ENCODE results near the gene DENND1A. TPM values are rescaled to one million over a fixed set of nuclear protein-coding genes. Genes with fewer than 3 reads are reported as not detected.

The DENND1A gene
- total and polyA plus RNA-seq, 2 donors from 2014 or later = 16.3 to 19.6 TPM

DNA sequence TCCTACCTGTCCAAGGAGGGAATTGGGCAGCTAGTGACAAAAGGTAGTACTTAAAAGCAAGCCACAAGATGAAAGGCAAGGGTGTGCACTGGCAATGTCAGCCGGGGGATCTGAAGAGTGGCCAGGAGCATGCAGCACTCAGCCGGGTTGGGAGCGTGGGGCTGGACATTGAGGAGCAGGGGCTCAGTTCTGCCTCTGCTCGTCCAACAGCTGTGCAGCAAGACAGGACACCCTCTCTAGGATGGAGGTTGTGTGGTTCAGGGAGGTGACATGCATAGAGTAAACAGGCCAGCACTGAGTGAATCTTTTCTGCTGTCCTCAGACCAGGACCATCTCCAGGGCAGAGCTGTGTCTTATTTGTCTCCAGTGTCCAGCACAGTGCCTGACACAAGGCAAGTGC, 338.6 kb downstream of the DENND1A start:
- no peak for DNase-seq
- TF ChIP-seq, protein P1, sequence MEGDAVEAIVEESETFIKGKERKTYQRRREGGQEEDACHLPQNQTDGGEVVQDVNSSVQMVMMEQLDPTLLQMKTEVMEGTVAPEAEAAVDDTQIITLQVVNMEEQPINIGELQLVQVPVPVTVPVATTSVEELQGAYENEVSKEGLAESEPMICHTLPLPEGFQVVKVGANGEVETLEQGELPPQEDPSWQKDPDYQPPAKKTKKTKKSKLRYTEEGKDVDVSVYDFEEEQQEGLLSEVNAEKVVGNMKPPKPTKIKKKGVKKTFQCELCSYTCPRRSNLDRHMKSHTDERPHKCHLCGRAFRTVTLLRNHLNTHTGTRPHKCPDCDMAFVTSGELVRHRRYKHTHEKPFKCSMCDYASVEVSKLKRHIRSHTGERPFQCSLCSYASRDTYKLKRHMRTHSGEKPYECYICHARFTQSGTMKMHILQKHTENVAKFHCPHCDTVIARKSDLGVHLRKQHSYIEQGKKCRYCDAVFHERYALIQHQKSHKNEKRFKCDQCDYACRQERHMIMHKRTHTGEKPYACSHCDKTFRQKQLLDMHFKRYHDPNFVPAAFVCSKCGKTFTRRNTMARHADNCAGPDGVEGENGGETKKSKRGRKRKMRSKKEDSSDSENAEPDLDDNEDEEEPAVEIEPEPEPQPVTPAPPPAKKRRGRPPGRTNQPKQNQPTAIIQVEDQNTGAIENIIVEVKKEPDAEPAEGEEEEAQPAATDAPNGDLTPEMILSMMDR (IDR thresholded peaks at IDR 0.05; ENCODE audit: borderline replicate concordance, extremely low read depth, insufficient read depth) = no peak
- Histone ChIP-seq H3K4me3 (ENCODE audit: low read length in 3 of 3) (no peak overlapping the region), H3K36me3 (ENCODE audit: control insufficient read depth in 2 of 3, insufficient read depth in 3 of 3, low read length in 3 of 3) (no peaks in the 10 kb centered on the region), H3K27ac (ENCODE audit: low read depth in 2 of 2, low read length in 2 of 2) (no peak overlapping the region), H3K4me1 (ENCODE audit: control insufficient read depth in 2 of 3, insufficient read depth in 2 of 3, low read depth in 1 of 3, low read length in 3 of 3) (no peaks in the 10 kb centered on the region), H3K9me3 (ENCODE audit: control insufficient read depth in 2 of 3, insufficient read depth in 1 of 3, low read length in 3 of 3) (peaks cover 0 to 4% (median 0%) of the 10 kb centered on the region in 3 donors), H3K9ac (ENCODE audit: low read length in 3 of 3) (no peak overlapping the region), H3K27me3 (ENCODE audit: control insufficient read depth, insufficient read depth, low read length) (no peaks in the 10 kb centered on the region)
- no peak for FAIRE-seq
- intact Hi-C loops (cut with DNase I) = no loop called here

DNA sequence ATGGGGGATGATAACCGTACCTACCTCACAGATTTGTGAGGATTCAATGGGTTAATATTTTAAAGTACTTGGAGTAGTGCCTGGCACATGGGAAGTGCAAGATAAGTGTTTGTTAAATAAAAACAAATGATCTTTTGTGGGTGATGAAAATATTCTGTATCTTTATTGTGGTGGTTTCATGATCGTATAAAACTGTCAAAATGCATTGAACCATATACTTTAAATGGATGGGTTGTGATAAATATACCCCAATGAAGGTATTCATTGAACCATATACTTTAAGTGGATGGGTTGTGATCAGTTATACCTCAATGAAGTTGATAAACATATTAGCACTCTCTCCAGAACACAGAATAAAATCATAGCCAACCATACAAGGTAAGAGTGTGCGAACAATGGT, 339.4 kb downstream of the DENND1A start:
- DNase-seq (no peak), FAIRE-seq (no peak)
- TF ChIP-seq, protein P1 (IDR thresholded peaks at IDR 0.05; ENCODE audit: borderline replicate concordance, extremely low read depth, insufficient read depth) = no peak
- no peak overlapping the region for H3K4me3 ChIP-seq (ENCODE audit: low read length in 3 of 3)
- peaks cover 0 to 4% (median 0%) of the 10 kb centered on the region in 3 donors for H3K9me3 ChIP-seq (ENCODE audit: control insufficient read depth in 2 of 3, insufficient read depth in 1 of 3, low read length in 3 of 3)
- H3K27ac ChIP-seq (ENCODE audit: low read depth in 2 of 2, low read length in 2 of 2) = no peak overlapping the region
- intact Hi-C loops (cut with DNase I) = no loop called here
- H3K27me3 ChIP-seq (ENCODE audit: control insufficient read depth, insufficient read depth, low read length) = no peaks in the 10 kb centered on the region
- no peaks in the 10 kb centered on the region for H3K4me1 ChIP-seq (ENCODE audit: control insufficient read depth in 2 of 3, insufficient read depth in 2 of 3, low read depth in 1 of 3, low read length in 3 of 3)
- no peaks in the 10 kb centered on the region for H3K36me3 ChIP-seq (ENCODE audit: control insufficient read depth in 2 of 3, insufficient read depth in 3 of 3, low read length in 3 of 3)
- H3K9ac ChIP-seq (ENCODE audit: low read length in 3 of 3) = no peak overlapping the region

DNA sequence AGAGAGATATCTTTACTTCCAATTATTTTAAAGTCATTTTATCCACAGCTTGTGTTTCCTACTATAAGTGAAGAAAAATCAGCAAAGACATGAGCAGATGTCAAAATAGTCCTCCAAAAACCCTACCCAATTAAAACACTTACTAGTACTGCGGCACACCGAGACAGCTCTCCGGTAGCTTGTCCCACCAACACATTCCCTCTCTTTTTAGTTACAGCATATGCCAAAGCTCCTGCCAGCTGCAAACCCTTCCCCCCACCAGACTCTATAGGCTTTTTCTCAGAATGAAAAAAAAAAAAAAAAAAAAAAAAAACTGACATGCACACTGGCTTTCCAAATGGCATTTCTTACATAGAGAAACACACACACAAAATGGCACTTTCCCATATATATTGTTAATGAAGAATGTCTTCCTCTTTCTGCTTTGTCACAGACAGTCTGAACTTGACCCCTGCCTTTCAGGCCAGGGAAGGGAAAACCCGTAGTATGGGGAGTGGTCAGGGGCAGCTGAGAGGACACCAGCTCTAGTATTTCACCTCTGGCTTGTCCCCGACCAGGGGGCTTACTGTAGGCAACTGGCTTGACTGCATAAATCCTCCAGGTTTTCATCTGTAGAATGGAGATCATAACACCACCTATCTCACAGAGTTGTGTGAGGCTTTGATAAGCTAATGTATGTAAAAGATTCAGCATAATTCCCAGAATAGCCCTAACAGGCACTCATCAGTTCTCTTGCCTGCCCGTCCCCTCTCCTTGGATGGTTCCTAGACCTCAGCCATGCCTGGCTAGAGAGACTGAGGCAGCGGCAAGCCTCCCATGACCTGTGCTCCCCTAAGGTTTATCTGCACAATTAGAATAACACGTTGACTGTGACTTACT, 340.3 kb downstream of the DENND1A start:
- Histone ChIP-seq H3K9ac (ENCODE audit: low read length in 3 of 3) (no peak overlapping the region), H3K4me1 (ENCODE audit: control insufficient read depth in 2 of 3, insufficient read depth in 2 of 3, low read depth in 1 of 3, low read length in 3 of 3) (no peaks in the 10 kb centered on the region), H3K36me3 (ENCODE audit: control insufficient read depth in 2 of 3, insufficient read depth in 3 of 3, low read length in 3 of 3) (no peaks in the 10 kb centered on the region), H3K9me3 (ENCODE audit: control insufficient read depth in 2 of 3, insufficient read depth in 1 of 3, low read length in 3 of 3) (peaks cover 0 to 4% (median 0%) of the 10 kb centered on the region in 3 donors), H3K4me3 (ENCODE audit: low read length in 3 of 3) (no peak overlapping the region), H3K27ac (ENCODE audit: low read depth in 2 of 2, low read length in 2 of 2) (no peak overlapping the region), H3K27me3 (ENCODE audit: control insufficient read depth, insufficient read depth, low read length) (no peaks in the 10 kb centered on the region)
- DNase-seq = no peak
- FAIRE-seq = no peak
- TF ChIP-seq, protein P1 (IDR thresholded peaks at IDR 0.05; ENCODE audit: borderline replicate concordance, extremely low read depth, insufficient read depth) = no peak
- intact Hi-C loops (cut with DNase I) = no loop called here

All from kidney (tissue), 14 donors.